CD4-positive, alpha-beta T cell treated with Interleukin-6 for 4 hours (primary cell): ENCODE results near the gene ARMC9.

Source experiments
- DNase-seq: peaks from one replicate; pipeline ENCODE4 v3.0.0-alpha.2; 2020; ENCODE audit warnings: mixed read lengths

ARMC9 gene

DNA sequence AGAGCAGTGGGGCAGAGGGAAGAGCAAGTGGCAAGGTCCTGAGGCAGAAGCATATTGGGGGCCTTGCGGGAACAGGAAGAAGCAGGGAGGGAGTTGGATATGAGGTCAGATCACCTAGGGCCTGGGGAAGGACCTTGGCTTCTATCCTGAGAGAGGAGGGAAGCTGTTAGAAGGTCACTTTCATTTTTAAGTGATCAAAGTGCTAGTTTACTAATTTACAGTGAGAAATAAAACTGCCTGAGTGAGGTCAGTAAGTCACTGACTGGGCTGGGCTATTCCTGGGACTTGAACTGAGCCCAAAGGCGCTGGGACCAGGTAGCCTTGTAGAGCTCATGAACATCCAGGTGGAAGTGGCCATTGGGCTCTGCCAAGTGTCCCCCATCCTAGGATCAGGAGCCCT is 120.5 kb downstream of the ARMC9 start:
- DNase-seq, result no peak

GRCh38 chr2:231319867-231320266 is 121.4 kb downstream of the ARMC9 start:
- DNase-seq, result no peak

- no peak for DNase-seq
These were observed 122.6 kb downstream of the ARMC9 start for GRCh38 chr2:231321021-231321420.

DNA sequence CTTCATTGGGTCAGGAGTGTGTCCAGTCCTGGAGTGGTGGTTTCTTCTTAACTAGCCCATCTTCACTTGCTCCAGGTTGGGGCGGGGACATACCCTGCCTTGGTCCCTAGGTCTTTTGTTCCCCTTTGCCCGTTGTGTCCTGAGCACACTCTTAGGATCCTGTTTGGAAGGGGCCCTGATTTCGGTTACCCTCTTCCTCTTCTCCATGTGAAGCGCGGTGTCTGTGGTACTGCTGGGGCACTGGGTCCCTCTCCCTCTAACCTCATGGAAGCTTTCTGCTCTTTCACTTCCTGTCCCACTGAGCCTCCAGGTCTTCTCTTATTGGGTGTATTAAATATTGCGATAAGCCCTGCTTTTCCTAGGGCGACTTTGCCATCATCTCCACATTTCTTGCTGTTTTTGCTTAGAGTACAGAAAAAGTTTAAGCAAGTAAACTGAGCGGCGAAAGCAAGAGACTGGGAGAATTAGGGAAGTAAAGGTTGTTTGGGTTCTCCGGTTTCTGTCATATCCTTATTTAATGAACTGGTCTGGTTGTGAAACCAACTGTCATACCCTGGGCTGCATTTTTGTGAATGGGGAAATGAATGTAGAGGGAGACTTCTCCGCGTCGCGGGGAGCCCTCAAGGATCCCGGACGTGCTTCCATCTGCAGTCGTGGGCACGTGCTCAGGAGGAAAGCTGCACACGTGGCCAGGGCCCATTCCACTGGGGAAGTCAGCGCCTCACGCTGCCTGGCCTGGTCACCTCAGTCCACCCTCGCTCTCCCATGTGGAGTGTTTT is 123.3 kb downstream of the ARMC9 start:
- DNase-seq, result no peak

DNA sequence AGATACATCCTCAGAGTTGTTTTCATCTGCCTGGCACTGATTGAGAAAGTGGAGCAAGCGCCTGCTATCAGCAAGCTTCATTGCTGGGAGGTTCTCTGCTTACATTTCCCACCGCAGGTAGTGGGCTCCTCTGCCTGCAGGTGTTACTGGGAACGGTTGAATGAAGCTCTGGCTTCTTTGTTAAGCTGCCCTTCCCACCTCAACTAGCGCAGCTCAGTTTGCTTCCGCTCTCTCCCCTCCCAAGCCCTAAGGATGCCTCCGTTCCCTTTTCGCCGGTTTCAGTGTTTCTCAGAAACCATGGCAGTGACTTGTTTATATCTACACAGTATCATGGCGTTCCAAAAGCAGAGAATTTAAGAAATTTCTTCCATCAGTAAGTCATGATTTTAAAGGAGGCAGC is 124.9 kb downstream of the ARMC9 start:
- DNase-seq, result no peak

DNA sequence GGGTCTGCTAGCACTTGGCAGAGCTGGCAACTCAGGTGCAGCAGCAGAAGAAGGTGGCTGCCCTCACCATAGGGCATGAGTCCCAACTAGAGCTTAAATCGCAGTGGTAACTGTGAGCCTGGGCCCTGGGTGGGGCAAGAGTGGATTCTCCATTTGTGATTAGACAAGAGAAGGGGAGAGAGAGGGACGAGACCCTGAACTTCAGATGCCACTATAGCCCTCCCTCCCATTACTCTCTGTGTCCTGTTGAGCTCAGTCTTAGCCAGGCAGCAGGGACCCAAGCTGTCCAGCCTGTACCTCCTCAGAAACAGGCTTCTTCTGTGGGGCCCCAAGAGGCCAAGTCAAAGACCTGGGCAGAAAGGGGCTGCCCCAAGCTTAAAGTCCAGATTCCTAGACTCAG is 127.4 kb downstream of the ARMC9 start:
- no peak for DNase-seq

DNA sequence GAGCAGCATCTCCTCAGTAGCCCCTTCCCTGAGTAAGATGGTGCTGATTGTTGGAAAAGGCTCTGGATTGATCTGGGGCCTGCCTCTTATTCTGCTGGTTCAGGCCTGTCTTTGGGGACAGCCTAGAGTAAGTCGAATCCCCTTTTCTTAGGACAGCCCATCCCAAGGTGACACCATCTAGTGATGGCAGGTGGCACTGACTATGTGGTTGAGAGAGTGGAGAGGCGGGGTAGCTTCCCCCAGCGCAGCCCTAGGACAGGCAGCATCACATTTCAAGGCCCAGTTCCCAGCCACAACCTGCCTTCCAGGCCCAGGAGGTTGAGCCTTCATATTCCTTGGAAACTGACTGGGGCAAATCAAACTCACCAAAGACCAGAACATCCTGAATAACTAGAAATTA is 128.0 kb downstream of the ARMC9 start:
- DNase-seq, result no peak

- no peak for DNase-seq
These were observed 131.9 kb downstream of the ARMC9 start for GRCh38 chr2:231330311-231330710.

- no peak for DNase-seq
These were observed 133.1 kb downstream of the ARMC9 start for GRCh38 chr2:231331533-231331932.

DNA sequence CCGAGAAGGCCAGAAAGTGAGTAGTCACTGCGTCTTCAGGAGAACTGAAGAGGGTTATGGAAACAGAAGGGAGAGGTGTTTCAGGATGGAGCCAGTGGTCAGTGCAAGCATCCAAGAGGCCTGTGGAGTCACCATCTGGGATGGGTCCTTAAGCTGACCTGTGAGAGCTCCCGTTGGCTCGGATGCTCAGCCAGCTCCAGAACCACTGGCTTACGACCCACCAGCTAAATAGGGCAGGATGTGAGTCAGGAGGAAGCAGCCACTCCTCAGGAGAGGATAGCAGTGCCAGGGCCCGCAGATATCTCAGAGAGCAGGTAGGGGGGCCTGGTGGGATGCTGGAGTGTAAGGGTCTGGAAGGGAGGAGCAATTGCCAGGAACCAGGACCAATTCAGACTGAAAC is 134.0 kb downstream of the ARMC9 start:
- no peak for DNase-seq

DNA sequence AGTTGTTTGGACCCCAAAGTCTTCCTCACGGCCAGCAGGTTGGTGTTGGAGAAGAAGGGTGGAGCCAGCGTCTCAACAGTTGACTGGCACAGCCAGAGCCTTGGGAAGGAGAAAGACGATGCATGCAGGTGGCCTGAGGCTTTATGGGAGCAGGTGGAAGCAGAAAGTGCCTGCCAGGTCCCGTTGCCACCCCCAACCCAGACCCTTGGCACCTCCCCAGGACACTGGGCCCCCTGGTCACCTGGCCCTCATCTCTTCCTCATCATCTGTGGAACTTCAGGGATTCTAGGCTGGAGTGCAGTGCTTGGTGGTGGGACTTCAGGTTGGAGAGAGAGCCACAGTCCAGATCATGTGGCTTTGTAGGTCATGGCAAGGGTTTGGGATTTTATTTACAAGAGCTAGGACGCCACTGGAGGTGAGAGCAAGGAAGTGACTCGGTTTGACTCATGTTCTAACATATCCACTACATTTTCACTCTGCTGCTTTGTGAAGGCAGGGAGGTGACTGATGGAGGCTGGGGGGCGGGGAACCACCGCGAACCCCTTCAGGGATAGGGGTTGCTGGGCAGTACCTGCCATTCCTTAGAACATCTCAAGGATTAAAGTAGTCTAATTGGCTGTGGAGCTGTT is 134.6 kb downstream of the ARMC9 start:
- no peak for DNase-seq

DNA sequence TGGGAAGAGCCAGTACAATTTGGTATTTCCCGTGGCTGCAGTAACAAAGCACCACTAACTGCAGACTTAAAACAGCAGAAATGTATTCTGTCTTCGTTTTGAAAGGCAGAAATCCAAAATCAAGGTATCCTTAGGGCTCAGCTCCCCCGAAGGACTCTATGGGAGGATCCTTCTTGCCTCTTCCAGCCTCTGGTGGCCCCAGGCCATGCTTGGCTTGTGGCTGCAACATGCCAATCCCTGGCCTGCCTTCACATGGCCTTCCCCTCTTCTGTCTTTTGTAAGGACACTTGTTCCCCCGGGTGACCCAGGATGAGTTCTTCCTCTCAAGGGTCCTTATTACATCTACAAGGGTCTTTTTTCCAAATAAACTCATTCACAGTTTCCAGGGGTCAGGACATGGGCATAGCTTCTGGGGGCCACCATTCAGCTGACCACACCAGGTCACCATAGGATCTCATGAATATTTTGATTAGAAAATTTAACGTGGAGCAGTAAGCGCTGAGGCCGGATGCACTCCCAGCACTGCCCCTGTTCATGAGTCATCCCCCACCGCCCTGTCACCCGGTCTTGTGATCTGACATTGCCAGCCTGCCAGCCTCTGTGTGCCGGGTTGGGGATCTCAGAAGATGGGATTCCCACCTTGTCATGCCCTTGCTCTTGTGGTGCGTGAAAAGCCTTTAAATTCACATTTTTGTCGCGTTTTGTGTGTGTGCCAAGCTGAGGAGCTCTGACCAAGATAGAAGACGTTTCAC is 135.9 kb downstream of the ARMC9 start:
- no peak for DNase-seq

DNA sequence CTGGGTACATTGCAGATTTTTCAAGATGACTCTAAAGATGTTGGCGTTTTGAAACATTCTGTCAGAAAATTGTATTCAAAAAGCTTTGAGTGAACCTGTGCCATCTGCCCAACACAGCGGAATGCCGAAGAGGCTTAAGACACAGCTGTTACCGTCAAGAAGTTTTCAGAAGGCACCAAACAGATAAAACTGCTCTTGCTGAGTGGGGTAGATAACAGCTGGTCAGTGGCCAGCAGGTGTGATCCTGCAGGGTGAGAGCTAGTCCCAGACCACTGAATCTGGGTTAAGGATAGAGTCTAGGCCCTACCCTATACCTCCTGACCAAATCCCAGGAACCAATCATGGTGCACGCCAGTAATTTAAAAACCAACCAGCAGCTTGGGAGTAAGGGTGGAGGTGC is 136.6 kb downstream of the ARMC9 start:
- DNase-seq, result no peak

GRCh38 chr2:231335591-231335990 is 137.2 kb downstream of the ARMC9 start:
- no peak for DNase-seq

GRCh38 chr2:231336236-231336635 is 137.8 kb downstream of the ARMC9 start:
- no peak for DNase-seq

DNA sequence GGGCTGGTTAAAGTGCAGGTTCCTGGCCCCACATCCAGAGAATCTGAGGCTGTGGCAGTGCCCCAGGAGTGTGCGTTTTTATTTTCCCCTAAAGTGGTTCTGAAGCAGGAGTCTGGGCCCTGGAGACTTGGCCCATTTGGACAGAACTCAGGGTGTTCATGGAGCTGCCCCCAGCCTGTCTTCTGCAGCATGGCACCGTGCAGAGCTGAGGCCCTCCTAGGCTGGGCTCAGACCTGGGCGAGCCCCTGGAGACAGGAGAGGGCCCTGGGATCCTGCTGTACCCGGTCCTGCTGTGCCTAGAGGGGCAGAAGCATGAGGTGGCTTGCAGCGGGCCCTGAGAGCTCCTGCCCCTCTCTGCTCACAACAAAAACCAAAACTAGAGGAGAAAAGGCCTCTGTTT is 138.3 kb downstream of the ARMC9 start:
- DNase-seq, result no peak

- no peak for DNase-seq
These were observed 139.7 kb downstream of the ARMC9 start for GRCh38 chr2:231337807-231338759.

DNA sequence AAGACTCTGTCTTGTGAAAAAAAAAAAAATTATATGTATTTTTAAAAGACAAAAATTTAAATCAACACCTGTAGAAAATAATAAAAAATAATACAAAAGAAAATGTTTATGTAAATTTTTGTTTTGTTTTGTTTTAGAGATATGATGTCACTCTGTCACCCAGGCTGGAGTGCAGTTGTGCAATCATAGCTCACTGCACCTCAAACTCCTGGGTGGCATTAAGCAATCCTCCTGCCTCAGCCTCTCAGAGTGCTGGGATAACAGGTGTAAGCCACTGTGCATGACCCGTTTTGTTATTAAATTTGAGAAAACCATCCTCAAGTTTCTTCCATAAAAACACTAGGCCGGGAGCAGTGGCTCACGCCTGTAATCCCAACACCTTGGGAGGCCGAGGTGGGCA is 140.9 kb downstream of the ARMC9 start:
- no peak for DNase-seq

GRCh38 chr2:231341100-231341499 is 142.7 kb downstream of the ARMC9 start:
- no peak for DNase-seq

DNA sequence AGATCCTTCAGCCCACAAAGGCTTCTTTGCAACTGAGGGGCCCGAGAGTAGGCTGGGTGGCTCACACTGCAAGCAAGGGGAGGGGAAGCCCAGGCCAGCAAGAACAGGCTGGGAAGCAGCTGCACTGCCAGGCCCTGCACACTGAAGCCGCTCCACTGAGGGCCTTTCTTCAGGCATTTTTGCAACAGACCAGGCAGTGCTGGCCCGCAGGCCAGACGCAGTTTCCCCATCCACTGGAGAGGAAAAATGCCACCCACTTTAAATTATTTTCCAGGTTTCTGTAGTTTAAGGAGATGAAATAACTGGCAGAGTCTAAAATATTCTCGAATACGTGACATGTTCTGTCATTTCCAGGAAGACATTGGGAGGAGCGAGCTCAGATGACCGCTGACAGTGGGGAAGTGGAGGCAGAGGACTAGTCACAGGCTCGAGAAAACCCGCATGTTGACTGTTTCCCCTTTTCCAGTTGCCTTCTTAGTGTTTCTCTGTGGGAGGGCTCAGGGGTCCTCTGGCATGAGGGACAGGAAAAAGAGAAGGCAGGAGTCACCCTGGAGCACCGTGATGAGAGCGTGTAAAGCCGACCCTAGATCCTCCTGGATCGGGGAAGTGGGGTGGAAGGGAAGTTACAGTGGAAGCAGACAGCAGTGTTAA is 143.8 kb downstream of the ARMC9 start:
- DNase-seq, result no peak

- no peak for DNase-seq
These were observed 144.7 kb downstream of the ARMC9 start for GRCh38 chr2:231343006-231343710.

GRCh38 chr2:231343988-231344387 is 145.6 kb downstream of the ARMC9 start:
- no peak for DNase-seq
